GM19193 (cell line): Measurements from ENCODE around the gene NR4A3.

ENCODE experiments used
- POLR2A ChIP-seq: IDR thresholded peaks from 4 replicates; pipeline ENCODE4 v1.6.1; 2011; ENCODE audit not compliant: insufficient read depth, insufficient read length; ENCODE audit errors: extremely low read depth

The NR4A3 gene

GRCh38 chr9:99821396-99822108, at the start of gene NR4A3:
Gene NR4A3 (plus strand): TSS chr9:99821885. CDS start chr9:99828043, 6,158 bp downstream.
- peak; percentile 59 for TF ChIP-seq POLR2A

- no peak for TF ChIP-seq POLR2A
These were observed 48.1 kb upstream of the NR4A3 start for GRCh38 chr9:99773468-99774138.

DNA sequence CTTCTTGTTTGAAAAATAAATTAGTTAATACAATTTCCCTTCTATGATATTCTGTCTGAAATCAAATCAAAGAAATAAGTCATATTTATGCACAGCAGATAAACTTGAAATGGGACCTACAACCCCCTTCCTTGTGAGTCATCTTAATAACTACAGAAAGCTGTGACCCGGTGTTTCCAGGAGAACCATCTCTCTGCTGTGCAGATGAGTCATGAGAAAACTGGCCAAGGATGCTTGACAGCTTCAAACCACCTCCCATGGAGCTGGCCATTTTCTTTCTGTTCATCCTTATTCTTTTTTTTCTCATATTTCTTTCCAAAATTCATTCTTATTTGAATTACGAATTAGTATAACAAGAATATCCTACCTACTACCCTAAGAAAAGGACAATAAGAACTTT, 43.4 kb upstream of the NR4A3 start:
- TF ChIP-seq POLR2A, result no peak

GRCh38 chr9:99778836-99779235, 42.8 kb upstream of the NR4A3 start:
- no peak for TF ChIP-seq POLR2A

GRCh38 chr9:99779277-99779676, 42.4 kb upstream of the NR4A3 start:
- no peak for TF ChIP-seq POLR2A

GRCh38 chr9:99782962-99783718, 38.5 kb upstream of the NR4A3 start:
- no peak for TF ChIP-seq POLR2A

GRCh38 chr9:99783799-99784198, 37.9 kb upstream of the NR4A3 start:
- no peak for TF ChIP-seq POLR2A

DNA sequence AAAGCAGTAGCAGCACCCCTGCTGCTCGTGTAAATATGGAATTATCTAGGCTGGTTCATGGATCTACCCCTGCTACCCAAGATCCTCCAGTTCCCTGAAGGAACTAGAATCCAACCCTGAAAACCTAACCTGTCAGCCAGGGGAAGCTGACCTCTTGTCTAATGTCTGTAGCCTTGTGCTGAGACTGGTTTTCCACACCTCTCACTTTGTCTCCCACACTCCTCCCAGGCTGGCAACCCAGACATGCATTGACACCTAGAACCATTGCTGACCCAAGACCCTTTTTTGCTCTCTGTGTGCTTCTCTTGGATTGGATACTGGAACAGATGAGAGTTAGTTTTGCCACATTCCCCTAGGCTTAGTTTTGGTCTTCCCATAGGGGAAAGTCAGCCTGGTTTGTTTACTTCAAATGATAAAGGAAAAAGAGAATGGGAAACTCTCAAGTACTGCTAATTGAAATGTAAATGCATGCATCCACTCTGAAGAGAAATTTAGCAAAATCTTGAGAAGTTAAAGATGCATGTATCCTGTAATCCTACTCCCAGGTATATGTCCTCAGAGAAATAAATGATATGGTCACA, 36.6 kb upstream of the NR4A3 start:
- TF ChIP-seq POLR2A, result no peak

- TF ChIP-seq POLR2A, result no peak
These were observed 34.1 kb upstream of the NR4A3 start for GRCh38 chr9:99787556-99787955.

GRCh38 chr9:99793528-99793927, 28.2 kb upstream of the NR4A3 start:
- no peak for TF ChIP-seq POLR2A

GRCh38 chr9:99796231-99796630, 25.5 kb upstream of the NR4A3 start:
- no peak for TF ChIP-seq POLR2A

DNA sequence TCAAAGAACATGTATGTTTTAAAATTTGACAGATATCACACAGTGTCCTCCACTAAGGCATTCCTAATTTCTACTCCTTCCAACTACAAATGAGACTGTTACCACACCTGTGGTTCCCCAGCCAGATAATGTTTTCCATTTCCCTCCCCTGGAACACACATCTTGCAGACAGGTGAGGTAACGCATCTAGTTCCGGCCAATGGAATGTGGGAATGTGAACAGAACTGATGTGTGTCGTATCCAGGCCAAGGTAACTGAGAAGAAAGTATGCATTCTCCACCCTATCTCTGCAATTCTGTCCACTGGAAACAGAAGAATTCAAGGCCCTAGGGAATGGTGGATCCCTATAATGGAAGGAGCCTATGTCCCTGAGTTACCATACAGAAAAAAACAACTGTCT, 19.9 kb upstream of the NR4A3 start:
- no peak for TF ChIP-seq POLR2A

- TF ChIP-seq POLR2A, result no peak
These were observed 18.0 kb upstream of the NR4A3 start for GRCh38 chr9:99803694-99804093.

DNA sequence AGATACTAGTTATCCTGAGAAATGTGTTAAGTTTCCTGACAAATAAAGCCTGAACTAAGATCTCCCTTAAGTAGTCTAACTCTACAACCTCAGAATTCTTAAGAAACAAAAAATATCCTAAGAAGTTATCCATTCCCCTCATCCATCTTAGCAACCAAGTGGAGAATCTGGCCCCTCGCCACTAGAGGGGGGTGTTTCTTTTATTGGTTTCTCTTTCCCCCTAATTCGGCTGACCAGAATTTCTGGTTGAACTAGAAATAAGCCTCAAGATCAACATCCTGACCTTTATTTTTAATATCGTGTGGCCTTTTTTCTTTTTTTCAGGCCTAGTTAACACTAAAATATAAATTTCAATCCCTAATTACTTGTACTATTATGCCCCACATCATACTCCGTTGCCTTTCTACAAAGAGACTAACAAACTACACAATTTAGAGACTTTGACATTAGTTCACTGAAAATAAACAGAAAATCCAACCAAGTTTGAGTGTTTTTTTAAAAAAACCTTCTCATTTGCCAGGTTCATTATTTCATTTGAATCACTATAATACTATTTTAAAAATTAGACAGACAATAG, 14.3 kb upstream of the NR4A3 start:
- no peak for TF ChIP-seq POLR2A

- no peak for TF ChIP-seq POLR2A
These were observed 13.7 kb upstream of the NR4A3 start for GRCh38 chr9:99807956-99808355.

DNA sequence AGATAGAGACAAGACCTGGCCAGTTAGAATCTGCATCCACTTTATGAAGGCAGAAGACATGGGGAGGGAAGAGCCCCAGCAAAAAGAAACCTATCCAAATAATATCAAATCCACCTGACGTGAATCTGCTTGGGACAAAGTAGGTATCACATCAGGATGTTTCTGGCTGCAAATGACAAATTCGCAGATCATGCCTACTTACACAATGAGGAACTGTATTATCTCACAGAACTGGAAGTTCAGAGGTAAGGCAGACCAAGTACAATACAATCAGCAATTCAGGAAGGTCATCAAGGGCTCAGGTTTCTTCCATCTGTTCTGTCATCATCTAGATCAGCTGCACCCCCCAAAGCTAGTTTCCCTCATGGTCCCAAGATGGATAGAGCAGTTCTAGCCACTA, 13.2 kb upstream of the NR4A3 start:
- TF ChIP-seq POLR2A, result no peak
